HAP-1 (cell line): ENCODE measurements around the gene CCNI2.

Experiments used
- DNase-seq, 2 experiments: peaks; one replicate each; pipeline ENCODE4 v3.0.0-alpha.2; 2016 to 2020; ENCODE audit warnings: low spot score in 2 of 2
- H3K27me3 ChIP-seq: fragments of 250-450 bp; sonication (Bioruptor Pico); 2 replicates; pipeline ENCODE4 v1.5.1; 2020; ENCODE audit warnings: low read depth, mild to moderate bottlenecking, moderate library complexity
- H3K36me3 ChIP-seq: fragments of 250-450 bp; sonication (Bioruptor Pico); replicated peaks from 2 replicates; pipeline ENCODE4 v1.5.1; 2020; ENCODE audit warnings: mild to moderate bottlenecking
- H3K4me1 ChIP-seq: fragments of 250-450 bp; sonication (Bioruptor Pico); 2 replicates; pipeline ENCODE4 v1.5.1; 2020; ENCODE audit warnings: mild to moderate bottlenecking
- H3K4me3 ChIP-seq: fragments of 250-450 bp; sonication (Bioruptor Pico); 2 replicates; pipeline ENCODE4 v1.5.1; 2020; ENCODE audit warnings: mild to moderate bottlenecking, moderate library complexity
- H3K9me3 ChIP-seq: fragments of 250-450 bp; sonication (Bioruptor Pico); 2 replicates; pipeline ENCODE4 v1.5.1; 2020; ENCODE audit warnings: mild to moderate bottlenecking, moderate library complexity
- in situ Hi-C: fragments of 300-500 bp; cut with MboI; formaldehyde crosslinking; loops from 3 replicates; pipeline ENCODE4 v1.14.3; 2020; ENCODE audit warnings: low sequenced_read_pairs, inconsistent platforms, mixed read lengths

CCNI2 gene

DNA sequence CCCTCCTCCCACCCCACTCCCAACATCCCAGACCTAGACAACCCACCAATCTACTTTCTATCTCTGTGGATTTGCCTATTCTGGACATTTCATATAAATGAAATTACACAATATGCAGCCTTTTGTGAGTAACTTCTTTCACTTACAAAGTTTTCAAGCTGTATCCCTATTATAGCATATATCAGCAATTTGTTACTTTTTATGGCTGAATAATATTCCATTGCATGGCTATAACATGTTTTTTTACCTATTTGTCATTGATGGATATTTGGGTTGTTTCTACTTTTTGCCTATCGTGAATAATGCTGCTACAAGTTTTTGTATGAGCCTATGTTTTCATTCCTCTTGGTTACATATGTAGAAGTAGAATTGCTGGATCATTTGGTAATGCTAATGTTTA, 8.0 kb upstream of the CCNI2 start:
- in situ Hi-C loops: no loop called here
- no peaks in the 10 kb centered on the region for H3K36me3 ChIP-seq
- DNase-seq: no peak
- H3K27me3 ChIP-seq: no peaks in the 10 kb centered on the region
- H3K9me3 ChIP-seq: no peaks in the 10 kb centered on the region
- H3K4me3 ChIP-seq: no peak overlapping the region
- peaks cover 19% of the 10 kb centered on the region for H3K4me1 ChIP-seq

DNA sequence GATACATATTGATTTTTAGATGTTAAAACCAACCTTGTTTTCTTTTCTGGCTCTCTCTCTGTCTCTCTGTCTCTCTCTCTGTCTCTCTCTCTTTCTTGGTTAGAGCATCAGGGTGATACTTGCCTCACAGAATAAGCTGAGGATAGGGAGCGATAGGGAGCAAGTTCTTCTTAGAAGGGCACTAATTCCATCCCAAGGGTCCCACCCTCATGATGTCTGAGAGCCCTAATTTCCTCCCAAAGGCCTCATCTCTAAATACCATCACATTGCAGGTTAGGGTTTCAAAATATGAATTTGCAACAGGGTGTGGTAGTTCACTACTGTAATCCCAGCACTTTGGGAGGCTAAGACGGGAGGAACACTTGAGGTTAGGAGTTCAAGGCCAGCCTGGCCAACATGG, 5.1 kb upstream of the CCNI2 start:
- H3K36me3 ChIP-seq: no peaks in the 10 kb centered on the region
- in situ Hi-C loops: no loop called here
- H3K9me3 ChIP-seq: no peaks in the 10 kb centered on the region
- no peak for DNase-seq
- H3K4me3 ChIP-seq: no peak overlapping the region
- H3K4me1 ChIP-seq: peaks cover 12% of the 10 kb centered on the region
- H3K27me3 ChIP-seq: peaks cover 3% of the 10 kb centered on the region; the same call in 1 of the 2 replicates

DNA sequence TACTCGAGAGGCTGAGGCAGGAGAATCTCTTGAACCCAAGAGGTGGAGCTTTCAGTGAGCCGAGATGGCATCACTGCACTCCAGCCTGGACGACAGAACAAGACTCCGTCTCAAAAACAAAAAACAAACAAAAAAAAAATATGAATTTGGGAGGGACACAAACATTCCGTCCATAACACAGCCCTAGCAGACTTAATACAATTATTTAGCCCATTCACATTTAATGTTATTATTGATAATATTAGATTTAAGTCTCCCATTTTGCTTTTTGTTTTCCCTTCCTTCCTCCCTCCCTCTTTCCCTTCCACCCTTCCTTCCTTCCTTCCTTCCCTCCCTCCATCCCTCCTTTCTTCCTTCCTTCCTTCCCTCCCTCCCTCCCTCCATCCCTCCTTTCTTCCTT, 4.6 kb upstream of the CCNI2 start:
- H3K27me3 ChIP-seq: peaks cover 3% of the 10 kb centered on the region; the same call in 1 of the 2 replicates
- peaks cover 11% of the 10 kb centered on the region for H3K4me1 ChIP-seq
- no peaks in the 10 kb centered on the region for H3K36me3 ChIP-seq
- in situ Hi-C loops: no loop called here
- H3K4me3 ChIP-seq: no peak overlapping the region
- H3K9me3 ChIP-seq: no peaks in the 10 kb centered on the region
- DNase-seq: no peak

DNA sequence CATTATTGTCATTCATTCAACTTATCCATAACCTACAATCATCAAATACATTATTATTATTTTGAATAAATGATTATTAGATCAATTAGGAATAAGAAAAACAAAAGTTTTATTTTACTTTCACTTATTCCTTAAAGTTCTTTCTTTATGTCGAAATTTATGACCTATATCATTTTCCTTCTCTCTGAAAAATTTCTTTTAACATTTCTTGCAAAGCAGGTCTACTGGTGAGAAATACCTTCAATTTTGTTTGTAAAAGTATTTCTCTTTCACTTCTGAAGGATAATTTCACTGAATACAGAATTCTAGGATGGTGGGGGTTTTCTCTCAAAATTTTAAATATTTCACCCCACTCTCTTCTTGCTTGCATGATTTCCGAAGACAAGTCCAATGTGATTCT, 2.6 kb upstream of the CCNI2 start:
- Histone ChIP-seq H3K9me3 (no peaks in the 10 kb centered on the region), H3K4me1 (peaks cover 4% of the 10 kb centered on the region; the same call in 1 of the 2 replicates), H3K27me3 (peaks cover 3% of the 10 kb centered on the region; the same call in 1 of the 2 replicates), H3K4me3 (no peak overlapping the region), H3K36me3 (no peaks in the 10 kb centered on the region)
- DNase-seq: no peak
- in situ Hi-C loops: no loop called here

DNA sequence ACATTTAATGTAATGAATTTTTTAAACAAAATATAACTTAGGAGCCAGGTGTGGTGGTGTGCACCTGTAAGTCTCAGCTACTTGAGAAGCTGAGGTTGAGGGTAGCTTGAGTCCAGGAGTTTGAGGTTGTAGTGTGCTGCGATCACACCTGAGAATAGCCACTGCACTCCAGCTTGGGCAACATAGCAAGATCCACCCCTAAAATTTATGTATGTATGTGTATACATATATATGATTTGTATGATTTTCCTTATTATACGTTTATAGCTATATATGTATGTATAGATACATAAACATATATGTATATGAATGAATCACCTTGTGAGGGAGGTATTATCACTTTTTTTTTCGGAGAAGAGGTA, 653 bp upstream of the CCNI2 start:
- in situ Hi-C loops: no loop called here
- Histone ChIP-seq H3K36me3 (no peaks in the 10 kb centered on the region), H3K9me3 (no peaks in the 10 kb centered on the region), H3K4me1 (no peaks in the 10 kb centered on the region), H3K4me3 (no peak overlapping the region), H3K27me3 (peaks cover 3% of the 10 kb centered on the region; the same call in 1 of the 2 replicates)
- no peak for DNase-seq

DNA sequence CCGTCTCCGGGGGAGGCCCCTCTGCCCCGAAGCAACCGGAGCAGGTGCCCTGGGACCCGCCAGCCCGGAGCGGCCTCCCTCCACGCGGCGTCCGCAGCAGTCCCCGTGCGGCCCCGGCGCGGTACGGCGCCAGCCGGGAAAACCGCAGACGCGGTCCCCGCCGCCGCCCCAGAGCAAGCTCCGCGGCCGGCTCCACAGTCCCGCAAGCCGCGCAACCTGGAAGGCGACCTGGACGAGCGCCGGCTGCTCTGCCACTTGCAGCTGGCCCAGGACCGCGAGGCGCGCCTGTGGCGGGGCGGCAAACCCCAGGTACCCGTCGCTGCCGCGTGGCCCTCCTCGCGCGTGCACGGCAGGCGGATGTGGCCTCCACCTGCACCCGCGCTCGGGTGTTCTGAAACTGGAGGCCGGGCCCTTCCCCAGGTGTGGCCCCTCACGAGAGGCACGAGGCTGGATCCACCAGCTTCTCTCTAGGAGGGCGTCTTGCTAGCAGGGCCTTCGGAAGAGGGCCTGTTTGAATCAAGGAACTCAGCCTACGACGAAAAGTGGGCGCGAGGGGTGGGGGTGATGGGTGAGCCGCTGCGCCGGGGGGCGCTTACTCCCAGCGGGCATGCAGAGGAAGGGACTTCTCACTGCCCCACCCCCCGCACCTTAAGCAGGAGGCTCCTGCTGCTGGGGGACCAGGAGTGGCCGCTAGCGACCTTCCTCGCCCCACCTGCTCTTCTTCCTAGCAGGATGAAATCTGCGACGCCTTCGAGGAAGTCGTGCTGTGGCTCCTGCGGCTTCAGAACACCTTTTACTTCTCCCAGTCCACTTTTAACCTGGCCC, 602 bp downstream of the CCNI2 start:
- Histone ChIP-seq H3K36me3 (no peaks in the 10 kb centered on the region), H3K27me3 (peaks cover 3% of the 10 kb centered on the region; the same call in 1 of the 2 replicates), H3K9me3 (no peaks in the 10 kb centered on the region), H3K4me1 (no peaks in the 10 kb centered on the region), H3K4me3 (no peak overlapping the region)
- in situ Hi-C loops: no loop called here
- no peak for DNase-seq

DNA sequence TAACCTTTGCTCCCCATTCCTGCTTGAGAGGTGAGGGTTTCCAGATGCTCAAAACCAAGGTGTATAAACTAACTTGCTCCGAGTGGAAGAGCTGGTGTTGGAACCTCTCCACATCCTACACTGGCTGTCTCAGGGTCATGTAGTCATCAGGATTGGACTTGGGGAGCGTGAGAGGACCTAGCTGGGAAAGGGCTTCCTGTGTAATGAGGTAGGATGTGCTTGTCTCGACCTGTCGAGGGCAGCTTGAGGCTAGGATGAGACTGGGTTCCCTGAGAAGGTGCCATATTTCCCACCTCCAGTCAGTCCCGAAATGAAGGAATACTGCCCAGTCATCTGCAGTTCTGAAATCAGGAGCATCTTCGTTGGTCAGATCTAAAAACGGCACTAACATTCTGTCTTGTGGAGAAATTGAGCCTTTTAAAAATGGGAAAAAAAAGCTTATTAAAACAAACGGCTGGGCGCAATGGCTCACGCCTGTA, 1.3 kb downstream of the CCNI2 start:
- in situ Hi-C loops: no loop called here
- DNase-seq: no peak
- H3K4me3 ChIP-seq: no peak overlapping the region
- no peaks in the 10 kb centered on the region for H3K36me3 ChIP-seq
- H3K27me3 ChIP-seq: peaks cover 3% of the 10 kb centered on the region; the same call in 1 of the 2 replicates
- H3K9me3 ChIP-seq: no peaks in the 10 kb centered on the region
- no peaks in the 10 kb centered on the region for H3K4me1 ChIP-seq

DNA sequence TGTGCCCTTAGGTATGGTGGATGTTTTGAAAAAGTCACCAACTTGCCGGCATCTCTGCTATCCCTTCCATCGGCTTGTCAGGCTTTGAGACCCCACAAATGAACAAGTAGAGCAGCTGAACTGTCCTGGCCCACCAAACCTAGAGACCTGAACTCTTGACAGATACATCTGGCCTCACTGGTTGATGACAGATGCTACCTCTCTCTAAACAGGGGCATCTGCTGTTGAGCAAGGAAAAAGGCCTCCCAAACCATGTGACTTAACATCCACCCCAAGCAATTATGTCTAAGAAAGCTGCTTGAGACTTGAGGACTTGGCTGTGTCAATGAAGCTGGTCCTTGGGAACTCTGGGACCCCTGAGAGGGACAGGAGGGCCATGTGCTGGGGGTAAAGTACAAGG, 2.3 kb downstream of the CCNI2 start:
- Histone ChIP-seq H3K4me3 (no peak overlapping the region), H3K27me3 (peaks cover 3% of the 10 kb centered on the region; the same call in 1 of the 2 replicates), H3K9me3 (no peaks in the 10 kb centered on the region), H3K4me1 (no peaks in the 10 kb centered on the region), H3K36me3 (no peaks in the 10 kb centered on the region)
- in situ Hi-C loops: no loop called here
- DNase-seq: no peak

DNA sequence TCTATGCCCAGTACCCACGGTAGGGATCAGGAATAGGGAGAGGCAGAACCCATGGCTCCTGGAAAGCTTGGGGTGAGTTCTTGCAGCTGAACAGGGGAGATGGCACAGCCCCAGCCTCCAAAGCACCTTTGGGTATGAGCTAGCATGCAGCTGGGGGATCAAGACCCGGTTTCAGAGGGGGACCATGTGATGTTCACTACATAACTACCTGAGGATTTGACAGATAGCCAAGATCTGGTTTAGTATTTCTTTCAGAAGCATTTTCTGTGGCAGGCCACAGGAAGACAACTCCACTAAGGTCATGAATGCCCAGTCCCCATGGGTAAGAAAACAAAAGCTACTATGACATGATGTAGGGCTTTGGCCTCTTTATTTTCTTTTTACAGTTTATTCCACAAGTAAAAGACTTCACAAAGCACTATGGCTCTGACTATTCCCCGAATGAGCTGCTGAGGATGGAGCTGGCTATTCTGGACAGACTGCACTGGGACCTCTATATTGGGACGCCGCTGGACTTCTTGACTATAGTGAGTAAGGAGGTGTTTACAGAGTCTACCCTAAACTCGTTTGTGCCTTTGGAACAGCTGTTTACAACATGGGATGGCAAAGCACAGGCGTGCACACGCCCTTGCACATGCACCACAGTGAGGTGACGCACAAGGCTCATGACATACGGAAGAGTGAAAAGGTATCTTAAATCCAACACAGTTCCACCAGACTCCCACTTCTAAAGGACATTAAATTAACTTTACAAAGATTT, 3.4 kb downstream of the CCNI2 start:
- Histone ChIP-seq H3K4me3 (no peak overlapping the region), H3K27me3 (no peaks in the 10 kb centered on the region; the same call in 1 of the 2 replicates), H3K4me1 (no peaks in the 10 kb centered on the region), H3K9me3 (no peaks in the 10 kb centered on the region), H3K36me3 (no peaks in the 10 kb centered on the region)
- in situ Hi-C loops: no loop called here
- DNase-seq: no peak

DNA sequence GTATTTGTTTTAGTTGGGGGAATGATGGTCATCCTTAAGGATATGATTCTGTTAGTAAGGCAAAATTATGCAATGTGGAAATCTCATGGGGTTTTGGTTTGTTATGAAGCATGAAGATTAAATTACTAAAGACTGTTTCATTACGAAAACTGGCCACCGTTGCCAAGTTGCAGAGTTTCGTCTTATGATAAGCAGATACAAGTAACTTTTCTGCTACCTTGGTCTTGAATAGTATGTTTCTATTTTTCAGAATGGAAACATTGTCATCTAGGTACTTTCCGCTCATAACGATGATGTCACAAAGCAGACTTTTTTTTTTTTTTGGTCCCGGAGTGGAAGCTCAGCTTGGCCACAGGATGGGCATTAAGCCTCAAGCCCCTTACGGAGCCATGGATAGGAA, 4.2 kb downstream of the CCNI2 start:
- in situ Hi-C loops: no loop called here
- no peak for DNase-seq
- no peaks in the 10 kb centered on the region for H3K9me3 ChIP-seq

DNA sequence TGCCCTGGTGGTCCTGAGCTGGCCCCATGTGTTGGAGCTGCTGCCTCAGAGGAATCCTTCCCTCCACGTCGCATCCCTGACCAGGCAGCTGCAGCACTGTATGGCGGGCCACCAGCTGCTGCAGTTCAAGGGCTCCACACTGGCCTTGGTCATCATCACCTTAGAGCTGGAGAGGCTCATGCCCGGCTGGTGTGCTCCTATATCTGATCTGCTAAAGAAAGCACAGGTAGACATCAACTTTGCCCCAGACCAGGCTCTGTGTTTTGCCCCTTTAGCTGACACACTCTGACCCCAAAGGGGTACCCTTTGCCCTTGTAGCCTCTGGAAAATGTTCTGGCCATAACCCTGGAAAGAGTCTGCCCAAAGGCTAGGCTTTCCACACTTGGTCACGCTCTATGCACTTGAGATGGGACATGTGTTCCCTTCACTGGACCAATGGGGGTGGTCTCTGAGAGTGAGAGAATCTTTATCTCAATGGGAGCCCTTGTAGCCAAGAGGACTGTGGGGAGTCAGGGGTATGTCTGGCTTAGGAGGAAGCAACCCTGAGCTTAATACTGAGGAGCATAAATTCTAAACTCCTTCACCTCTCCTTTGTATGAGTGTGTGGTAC, 4.8 kb downstream of the CCNI2 start:
- H3K27me3 ChIP-seq: no peaks in the 10 kb centered on the region
- H3K4me3 ChIP-seq: no peak overlapping the region
- in situ Hi-C loops: no loop called here
- no peaks in the 10 kb centered on the region for H3K36me3 ChIP-seq
- no peaks in the 10 kb centered on the region for H3K9me3 ChIP-seq
- no peak for DNase-seq
- H3K4me1 ChIP-seq: no peaks in the 10 kb centered on the region

More for the DNA sequence above, 4.2 kb downstream of the CCNI2 start:
- Histone ChIP-seq H3K36me3 (no peaks in the 10 kb centered on the region), H3K4me3 (no peak overlapping the region), H3K27me3 (no peaks in the 10 kb centered on the region), H3K4me1 (no peaks in the 10 kb centered on the region)

DNA sequence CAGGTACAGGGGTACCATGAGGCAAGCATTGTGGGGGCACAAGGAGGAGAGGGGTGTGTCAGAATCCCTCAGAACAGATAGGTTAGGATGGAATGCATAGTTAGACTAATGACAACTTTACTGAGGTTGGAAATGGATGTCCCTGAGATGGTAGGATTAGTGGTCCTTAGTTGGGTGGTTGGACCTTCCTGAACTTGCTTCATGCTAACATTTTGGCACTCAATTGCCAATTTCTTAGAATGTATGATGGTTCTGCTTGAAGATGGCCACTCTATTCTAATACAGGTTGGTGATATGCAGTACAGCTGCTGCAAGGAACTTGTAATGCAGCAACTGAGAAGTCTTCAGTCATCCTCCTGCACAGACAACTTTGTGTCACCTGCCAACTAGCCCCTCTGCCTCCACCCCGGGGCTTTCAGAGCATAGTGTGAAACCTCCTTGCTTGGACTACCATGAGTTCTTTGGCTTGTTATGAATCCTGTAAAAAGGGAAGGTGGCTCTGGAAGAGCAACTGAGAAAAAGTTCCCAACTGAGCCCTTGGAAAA, 5.4 kb downstream of the CCNI2 start:
- Histone ChIP-seq H3K4me3 (no peak overlapping the region), H3K27me3 (no peaks in the 10 kb centered on the region), H3K36me3 (peaks cover under 1% of the 10 kb centered on the region), H3K9me3 (no peaks in the 10 kb centered on the region), H3K4me1 (no peaks in the 10 kb centered on the region)
- no peak for DNase-seq
- in situ Hi-C loops: no loop called here

DNA sequence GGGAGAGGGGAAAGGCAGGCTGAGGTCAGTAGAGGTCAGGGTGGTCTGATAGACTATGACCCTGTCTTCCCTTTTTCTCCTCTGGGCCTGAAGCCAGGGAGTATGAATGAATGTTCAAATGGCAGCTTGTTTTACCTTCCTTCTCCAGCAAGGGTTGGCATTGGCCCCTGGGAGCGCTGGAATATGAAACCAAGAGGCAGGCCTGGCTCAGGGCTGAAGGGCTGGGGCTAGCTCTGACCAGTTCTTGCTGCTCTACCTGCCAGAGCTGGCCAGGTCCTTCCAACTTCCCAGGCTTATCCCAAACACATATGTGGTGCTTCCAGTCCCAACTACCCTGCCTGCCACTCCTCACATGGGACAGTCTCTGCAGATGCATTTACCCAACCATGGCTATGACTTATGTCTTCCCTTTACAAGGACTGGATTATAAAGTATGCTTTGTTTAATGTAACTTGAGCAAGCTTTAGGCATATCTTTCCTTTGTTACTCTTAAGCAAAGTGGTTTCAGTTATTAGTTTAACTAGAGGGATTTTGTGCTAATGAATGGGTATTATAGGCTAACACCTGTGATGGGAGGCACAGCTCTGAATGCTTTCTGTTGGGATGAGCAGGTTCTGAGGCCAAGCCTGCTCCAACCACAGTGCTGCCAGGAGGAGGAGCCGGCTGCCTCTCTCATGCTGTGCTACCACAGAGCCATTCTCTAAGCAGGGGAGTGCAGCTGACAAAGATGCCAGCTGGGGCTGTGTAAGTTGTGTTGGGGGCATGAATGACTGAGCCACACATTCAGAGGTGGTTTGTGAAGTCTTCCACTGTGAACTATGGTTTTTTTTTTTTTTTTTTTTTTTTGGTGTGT, 6.1 kb downstream of the CCNI2 start:
- H3K36me3 ChIP-seq: peaks cover 6% of the 10 kb centered on the region
- H3K4me1 ChIP-seq: no peaks in the 10 kb centered on the region
- in situ Hi-C loops: no loop called here
- H3K9me3 ChIP-seq: no peaks in the 10 kb centered on the region
- no peak overlapping the region for H3K4me3 ChIP-seq
- H3K27me3 ChIP-seq: no peaks in the 10 kb centered on the region
- DNase-seq: peak; percentile 49 to 61
